ENCODE data around the gene BICC1.

DNA sequence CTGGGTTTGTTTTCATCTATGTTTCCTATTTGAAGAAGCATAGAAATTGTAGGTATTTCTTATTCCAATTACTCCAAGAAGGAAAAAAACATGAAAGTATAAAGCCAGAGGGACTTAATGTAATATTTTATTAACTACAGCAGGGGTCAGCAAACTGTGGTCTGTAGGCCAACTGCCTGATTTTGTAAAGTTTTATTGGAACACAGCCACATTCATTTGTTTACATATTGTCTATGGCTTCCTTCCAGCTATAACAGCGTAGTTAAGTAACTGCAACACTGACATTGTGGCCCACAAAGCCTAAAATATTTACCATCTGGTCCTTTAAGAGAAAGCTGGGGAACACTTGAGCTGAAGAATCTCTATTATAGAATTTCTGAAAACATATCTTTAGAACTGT is 306.2 kb downstream of the BICC1 start:
- TF ChIP-seq, protein P1, sequence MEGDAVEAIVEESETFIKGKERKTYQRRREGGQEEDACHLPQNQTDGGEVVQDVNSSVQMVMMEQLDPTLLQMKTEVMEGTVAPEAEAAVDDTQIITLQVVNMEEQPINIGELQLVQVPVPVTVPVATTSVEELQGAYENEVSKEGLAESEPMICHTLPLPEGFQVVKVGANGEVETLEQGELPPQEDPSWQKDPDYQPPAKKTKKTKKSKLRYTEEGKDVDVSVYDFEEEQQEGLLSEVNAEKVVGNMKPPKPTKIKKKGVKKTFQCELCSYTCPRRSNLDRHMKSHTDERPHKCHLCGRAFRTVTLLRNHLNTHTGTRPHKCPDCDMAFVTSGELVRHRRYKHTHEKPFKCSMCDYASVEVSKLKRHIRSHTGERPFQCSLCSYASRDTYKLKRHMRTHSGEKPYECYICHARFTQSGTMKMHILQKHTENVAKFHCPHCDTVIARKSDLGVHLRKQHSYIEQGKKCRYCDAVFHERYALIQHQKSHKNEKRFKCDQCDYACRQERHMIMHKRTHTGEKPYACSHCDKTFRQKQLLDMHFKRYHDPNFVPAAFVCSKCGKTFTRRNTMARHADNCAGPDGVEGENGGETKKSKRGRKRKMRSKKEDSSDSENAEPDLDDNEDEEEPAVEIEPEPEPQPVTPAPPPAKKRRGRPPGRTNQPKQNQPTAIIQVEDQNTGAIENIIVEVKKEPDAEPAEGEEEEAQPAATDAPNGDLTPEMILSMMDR (IDR thresholded peaks at IDR 0.05; ENCODE audit: low read depth, low read length): no peak
- no peak for TF ChIP-seq POLR2A (IDR thresholded peaks at IDR 0.05; ENCODE audit: extremely low read depth, insufficient read length)
- no peak for TF ChIP-seq MYC (IDR thresholded peaks at IDR 0.05; ENCODE audit: low read depth, low read length)
